ENCODE results near the gene GTPBP4.
"Not testable (repeated sequence)": the region's sequence is repeated elsewhere in the genome, so short reads cannot be mapped to it uniquely, and the experiment has no call there.

Gene GTPBP4

DNA sequence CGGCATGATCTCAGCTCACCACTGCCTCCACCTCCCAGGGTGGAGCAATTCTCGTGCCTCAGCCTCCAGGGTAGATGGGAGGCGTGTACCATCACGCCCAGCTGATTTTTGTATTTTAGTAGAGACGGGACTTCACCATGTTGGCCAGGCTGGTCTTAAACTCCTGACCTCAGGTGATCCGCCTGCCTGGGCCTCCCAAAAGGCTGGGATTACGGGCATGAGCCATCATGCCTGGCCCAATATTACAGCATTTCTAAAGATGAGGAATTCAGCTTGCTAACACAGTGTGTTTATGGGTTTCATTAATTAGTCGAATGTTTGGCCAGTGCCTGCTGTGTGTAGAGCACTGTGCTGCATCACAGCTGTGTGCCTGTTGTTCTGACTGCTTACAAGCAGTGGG is 71.7 kb downstream of the GTPBP4 start:
- H3K79me2 ChIP-seq = peaks cover 55% of the 10 kb centered on the region
- no peak overlapping the region for H2AFZ ChIP-seq
- H3K9me3 ChIP-seq (ENCODE audit: control insufficient read depth, low read length) = no peaks in the 10 kb centered on the region
- no peak overlapping the region for H3K9ac ChIP-seq
- no peaks in the 10 kb centered on the region for H3K27me3 ChIP-seq (ENCODE audit: control insufficient read depth, insufficient read depth, low read length)
- H3K4me2 ChIP-seq (ENCODE audit: low read length) = no peak overlapping the region
- H3K4me3 ChIP-seq (ENCODE audit: low read depth, low read length) = no peak overlapping the region
- H3K27ac ChIP-seq = no peak overlapping the region
- peaks cover 15% of the 10 kb centered on the region for H3K4me1 ChIP-seq
- H3K36me3 ChIP-seq (ENCODE audit: control insufficient read depth, insufficient read depth, low read length) = no peaks in the 10 kb centered on the region
- TF ChIP-seq, protein P1, sequence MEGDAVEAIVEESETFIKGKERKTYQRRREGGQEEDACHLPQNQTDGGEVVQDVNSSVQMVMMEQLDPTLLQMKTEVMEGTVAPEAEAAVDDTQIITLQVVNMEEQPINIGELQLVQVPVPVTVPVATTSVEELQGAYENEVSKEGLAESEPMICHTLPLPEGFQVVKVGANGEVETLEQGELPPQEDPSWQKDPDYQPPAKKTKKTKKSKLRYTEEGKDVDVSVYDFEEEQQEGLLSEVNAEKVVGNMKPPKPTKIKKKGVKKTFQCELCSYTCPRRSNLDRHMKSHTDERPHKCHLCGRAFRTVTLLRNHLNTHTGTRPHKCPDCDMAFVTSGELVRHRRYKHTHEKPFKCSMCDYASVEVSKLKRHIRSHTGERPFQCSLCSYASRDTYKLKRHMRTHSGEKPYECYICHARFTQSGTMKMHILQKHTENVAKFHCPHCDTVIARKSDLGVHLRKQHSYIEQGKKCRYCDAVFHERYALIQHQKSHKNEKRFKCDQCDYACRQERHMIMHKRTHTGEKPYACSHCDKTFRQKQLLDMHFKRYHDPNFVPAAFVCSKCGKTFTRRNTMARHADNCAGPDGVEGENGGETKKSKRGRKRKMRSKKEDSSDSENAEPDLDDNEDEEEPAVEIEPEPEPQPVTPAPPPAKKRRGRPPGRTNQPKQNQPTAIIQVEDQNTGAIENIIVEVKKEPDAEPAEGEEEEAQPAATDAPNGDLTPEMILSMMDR (IDR thresholded peaks at IDR 0.05) = no peak

DNA sequence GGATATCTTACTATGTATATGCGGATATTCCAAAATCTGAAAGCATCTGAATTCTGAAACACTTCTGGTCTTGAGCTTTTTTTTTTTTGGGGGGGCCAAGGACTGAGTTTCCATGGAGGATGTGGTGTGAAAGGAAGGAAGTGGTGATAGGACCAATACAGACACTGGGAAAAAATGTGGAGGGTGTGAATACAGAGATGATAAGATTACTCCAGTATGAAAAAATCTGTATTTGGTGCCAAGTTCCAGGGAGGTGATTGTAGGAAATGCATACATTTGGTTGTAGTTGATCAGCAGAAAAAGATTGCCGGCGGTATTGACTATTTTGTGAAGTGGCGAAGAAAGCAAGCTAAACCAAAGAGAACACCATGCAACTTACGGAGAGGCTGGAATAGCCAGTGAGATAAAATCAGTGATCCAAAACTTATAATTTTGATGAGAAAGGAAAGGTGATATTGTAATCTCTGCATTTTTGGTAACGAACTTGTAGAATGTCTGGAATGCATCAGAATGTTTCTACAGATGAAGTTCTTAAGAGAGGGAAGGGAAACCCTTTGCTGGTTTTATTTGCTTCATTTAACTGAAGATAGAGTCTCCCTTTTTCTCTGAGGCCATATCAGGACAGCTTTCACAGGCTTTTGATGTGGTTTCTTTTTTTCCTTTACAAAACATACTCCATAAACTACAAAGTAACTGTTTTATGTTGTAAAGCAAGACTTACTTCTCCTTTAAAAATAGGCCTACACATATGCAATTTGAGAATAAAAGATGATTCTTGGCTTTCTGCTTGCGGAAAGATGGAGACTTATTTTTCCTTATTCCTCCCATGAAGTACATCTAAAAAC is 73.9 kb downstream of the GTPBP4 start:
- Histone ChIP-seq H3K27me3 (ENCODE audit: control insufficient read depth, insufficient read depth, low read length) (no peaks in the 10 kb centered on the region), H3K4me3 (ENCODE audit: low read depth, low read length) (no peak overlapping the region), H3K79me2 (peaks cover 59% of the 10 kb centered on the region), H3K9ac (no peak overlapping the region), H3K4me2 (ENCODE audit: low read length) (no peak overlapping the region), H3K36me3 (ENCODE audit: control insufficient read depth, insufficient read depth, low read length) (no peaks in the 10 kb centered on the region), H3K27ac (no peak overlapping the region), H3K9me3 (ENCODE audit: control insufficient read depth, low read length) (no peaks in the 10 kb centered on the region), H2AFZ (no peak overlapping the region), H3K4me1 (peaks cover 15% of the 10 kb centered on the region)
- TF ChIP-seq, protein P1 (IDR thresholded peaks at IDR 0.05) = no peak

DNA sequence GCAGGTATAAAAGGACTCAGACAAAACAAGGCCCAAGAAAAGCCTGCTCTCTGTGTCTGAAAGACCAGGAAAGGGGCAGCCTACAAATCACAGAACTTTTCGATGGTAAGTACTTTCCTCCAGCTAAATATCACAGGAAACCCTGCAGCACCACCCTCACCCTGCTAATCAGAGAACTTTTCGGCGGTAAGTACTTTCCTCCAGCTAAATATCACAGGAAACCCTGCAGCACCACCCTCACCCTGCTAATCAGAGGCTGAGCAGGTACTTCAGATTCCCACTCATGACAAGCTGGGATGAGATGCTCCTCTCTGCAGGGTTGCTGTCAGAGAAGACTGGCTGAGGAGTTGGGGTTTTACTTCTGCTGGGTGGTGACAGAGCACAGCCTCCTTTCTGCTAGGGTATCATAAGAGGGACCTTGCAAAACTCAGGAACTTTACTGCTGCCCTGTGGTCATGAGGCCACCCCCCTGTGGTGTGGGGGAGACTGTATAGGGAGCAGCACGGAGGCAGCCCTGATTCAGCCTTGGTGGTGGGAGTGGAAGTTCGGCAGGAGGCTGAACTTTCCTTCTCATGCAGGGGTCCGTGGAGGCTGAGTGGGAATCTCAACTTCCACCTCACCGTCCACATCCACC is 75.1 kb downstream of the GTPBP4 start:
- Histone ChIP-seq H3K36me3 (ENCODE audit: control insufficient read depth, insufficient read depth, low read length) (no peaks in the 10 kb centered on the region), H3K27ac (no peak overlapping the region), H3K79me2 (peaks cover 50% of the 10 kb centered on the region), H3K27me3 (ENCODE audit: control insufficient read depth, insufficient read depth, low read length) (no peaks in the 10 kb centered on the region), H3K4me3 (ENCODE audit: low read depth, low read length) (no peak overlapping the region), H3K4me2 (ENCODE audit: low read length) (no peak overlapping the region), H2AFZ (no peak overlapping the region), H3K4me1 (peaks cover 4% of the 10 kb centered on the region), H3K9ac (no peak overlapping the region), H3K9me3 (ENCODE audit: control insufficient read depth, low read length) (no peaks in the 10 kb centered on the region)
- TF ChIP-seq, protein P1 (IDR thresholded peaks at IDR 0.05) = no peak

DNA sequence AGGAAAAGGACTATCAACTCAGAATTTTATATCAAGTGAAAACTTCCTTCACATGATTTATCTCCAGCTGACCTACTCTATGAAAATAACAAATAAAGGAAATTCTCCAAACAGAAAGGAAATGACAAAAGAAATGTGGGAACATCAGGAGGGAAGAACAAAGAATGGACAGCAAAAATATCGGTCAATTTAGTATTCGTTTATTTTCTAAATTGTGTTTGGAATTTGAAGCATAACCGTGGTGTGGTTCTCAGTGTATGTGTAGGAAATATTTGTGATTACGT is 76.7 kb downstream of the GTPBP4 start:
- no peak overlapping the region for H3K27ac ChIP-seq
- H3K27me3 ChIP-seq (ENCODE audit: control insufficient read depth, insufficient read depth, low read length) = no peaks in the 10 kb centered on the region
- H3K4me2 ChIP-seq (ENCODE audit: low read length) = no peak overlapping the region
- no peaks in the 10 kb centered on the region for H3K9me3 ChIP-seq (ENCODE audit: control insufficient read depth, low read length)
- peaks cover 40% of the 10 kb centered on the region for H3K79me2 ChIP-seq
- no peak overlapping the region for H3K4me3 ChIP-seq (ENCODE audit: low read depth, low read length)
- no peak overlapping the region for H2AFZ ChIP-seq
- TF ChIP-seq, protein P1 (IDR thresholded peaks at IDR 0.05) = no peak
- H3K4me1 ChIP-seq = peaks cover 3% of the 10 kb centered on the region
- H3K36me3 ChIP-seq (ENCODE audit: control insufficient read depth, insufficient read depth, low read length) = no peaks in the 10 kb centered on the region
- H3K9ac ChIP-seq = no peak overlapping the region

DNA sequence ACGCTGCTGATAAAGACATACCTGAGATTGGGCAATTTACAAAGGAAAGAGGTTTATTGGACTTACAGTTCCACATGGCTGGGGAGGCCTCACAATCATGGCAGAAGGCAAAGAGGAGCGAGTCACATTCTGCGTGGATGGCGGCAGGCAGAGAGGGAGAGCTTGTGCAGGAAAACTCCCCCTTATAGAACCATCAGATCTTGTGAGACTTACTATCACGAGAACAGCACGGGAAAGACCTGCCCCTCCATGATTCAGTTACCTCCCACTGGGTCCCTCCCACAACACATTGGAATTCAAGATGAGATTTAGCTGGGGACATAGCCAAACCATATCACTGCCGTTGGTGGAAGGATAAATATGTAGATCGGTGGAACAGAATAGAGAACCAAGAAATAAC is 78.5 kb downstream of the GTPBP4 start:
- peaks cover 22% of the 10 kb centered on the region for H3K79me2 ChIP-seq
- H2AFZ ChIP-seq; H3K9ac ChIP-seq; H3K4me2 ChIP-seq (ENCODE audit: low read length); H3K4me1 ChIP-seq; H3K4me3 ChIP-seq (ENCODE audit: low read depth, low read length); H3K36me3 ChIP-seq (ENCODE audit: control insufficient read depth, insufficient read depth, low read length); H3K27me3 ChIP-seq (ENCODE audit: control insufficient read depth, insufficient read depth, low read length); H3K9me3 ChIP-seq (ENCODE audit: control insufficient read depth, low read length); H3K27ac ChIP-seq: not testable (repeated sequence)

All from parathyroid adenoma (tissue), 2 donors.